NCI-H82 (cell line): ENCODE measurements around the gene NPAS2.

Experiments used
- DNase-seq: peaks from one replicate; lab custom pipeline; 2025; lab: John Stamatoyannopoulos, UW

Gene NPAS2

DNA sequence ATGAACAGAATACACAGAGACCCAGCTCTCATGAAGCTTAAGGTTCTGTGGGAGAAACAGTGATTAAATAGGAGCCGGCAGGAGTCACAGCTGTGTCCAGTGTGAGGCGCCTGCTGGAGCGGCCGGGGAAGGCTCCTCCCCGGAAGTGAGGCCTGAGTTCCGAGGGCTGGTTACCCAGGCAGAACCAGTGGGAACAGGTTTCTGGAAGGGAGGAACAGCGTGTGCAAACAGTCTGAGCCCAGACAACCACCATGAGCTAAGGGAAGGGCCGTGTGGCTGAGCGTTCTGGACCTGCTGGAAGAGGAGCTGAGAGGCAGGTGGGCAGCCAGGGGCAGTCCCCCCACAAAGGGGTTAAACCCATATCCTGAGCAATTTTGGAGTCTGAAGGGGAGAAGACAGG is 26.0 kb upstream of the NPAS2 start:
- DNase-seq, result no peak

DNA sequence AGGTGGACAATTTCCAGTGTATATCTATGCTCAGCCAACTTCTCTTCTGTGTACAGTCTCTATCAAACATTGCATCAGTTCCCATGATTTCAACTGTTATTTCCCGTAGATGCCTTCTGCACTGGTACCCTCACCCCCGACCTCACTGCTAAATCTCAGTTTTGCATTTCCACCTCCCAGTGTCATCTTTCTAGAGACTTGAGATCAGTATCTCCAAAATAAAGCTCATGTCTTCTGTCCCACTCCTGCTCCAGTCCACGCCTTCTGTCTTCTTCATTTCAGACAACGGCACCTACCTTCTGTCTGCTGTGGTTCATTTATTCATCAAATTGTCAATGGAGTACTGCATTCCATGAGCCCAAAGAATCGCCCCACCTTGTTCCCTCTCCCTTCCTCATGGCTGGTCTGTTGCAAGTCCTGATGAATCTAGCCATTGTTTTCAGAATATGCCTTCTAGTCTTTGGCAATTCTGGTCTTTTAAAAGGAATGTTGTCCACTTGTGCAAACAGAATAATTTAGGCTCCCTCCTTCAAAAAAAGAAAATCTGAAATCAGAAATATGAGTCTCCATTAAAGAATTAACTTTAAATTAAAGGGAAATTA is 23.3 kb upstream of the NPAS2 start:
- no peak for DNase-seq

- DNase-seq, result no peak
These were observed 20.3 kb upstream of the NPAS2 start for GRCh38 chr2:100799686-100800085.

GRCh38 chr2:100800915-100801314 is 19.0 kb upstream of the NPAS2 start:
- no peak for DNase-seq

DNA sequence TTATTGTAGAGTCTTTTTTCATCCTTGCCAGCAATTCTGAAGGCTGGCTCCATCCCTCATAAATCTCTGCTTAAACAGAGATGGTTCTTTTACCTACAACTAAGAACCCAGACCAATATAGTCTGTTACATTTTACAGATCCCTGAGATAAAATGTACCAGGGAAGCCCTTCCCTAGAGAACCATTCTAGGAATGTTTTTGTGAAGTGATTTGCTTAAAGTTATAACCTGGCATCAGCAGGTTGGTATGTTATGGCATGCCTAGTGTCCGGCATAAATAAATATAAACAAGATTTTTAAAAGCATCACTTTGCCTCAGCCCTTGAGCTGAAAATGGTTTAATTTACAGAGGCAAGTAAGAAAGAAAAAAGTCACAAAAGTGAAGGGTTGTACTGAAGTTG is 18.5 kb upstream of the NPAS2 start:
- DNase-seq, result no peak

GRCh38 chr2:100802066-100802465 is 17.9 kb upstream of the NPAS2 start:
- no peak for DNase-seq

DNA sequence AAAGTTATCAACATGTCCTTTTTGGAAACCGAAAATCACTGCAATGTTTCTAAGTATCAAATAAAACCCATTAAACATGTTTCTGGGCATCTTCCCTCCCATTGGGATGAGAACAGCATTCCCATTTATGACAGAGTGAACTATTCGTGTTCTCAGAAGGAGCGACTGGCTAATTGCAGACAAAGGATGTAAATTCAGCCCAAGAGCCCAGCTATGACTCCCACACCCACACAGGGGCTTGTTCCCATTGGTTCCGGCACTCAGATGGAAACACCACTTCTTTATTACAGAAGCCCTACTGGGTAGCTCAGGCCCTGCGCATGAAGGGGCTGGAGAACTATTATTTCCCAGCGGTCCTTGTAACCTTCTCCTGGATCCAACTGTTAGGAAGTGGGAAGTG is 16.6 kb upstream of the NPAS2 start:
- DNase-seq, result no peak

DNA sequence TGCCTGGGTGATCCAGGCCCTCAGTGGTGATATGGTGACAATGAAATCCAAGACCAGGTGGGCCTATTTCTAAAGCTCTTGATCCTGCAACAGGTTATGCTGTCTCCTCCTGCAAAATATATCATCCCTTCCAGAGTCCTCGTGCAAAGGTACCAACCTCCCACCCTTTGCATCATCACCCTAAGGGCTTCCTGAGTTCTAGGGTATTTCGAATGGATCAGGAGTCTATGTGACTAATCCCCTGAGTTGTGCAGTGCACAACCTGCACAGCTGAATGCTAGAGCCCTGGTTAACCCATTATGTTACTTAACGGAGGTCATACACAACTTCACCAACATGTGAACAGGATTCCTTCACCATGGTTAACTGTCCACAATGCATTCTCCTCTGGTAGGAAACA is 13.4 kb upstream of the NPAS2 start:
- no peak for DNase-seq

- DNase-seq, result no peak
These were observed 12.2 kb upstream of the NPAS2 start for GRCh38 chr2:100807707-100808106.

GRCh38 chr2:100808582-100808981 is 11.4 kb upstream of the NPAS2 start:
- DNase-seq, result no peak

- no peak for DNase-seq
These were observed 10.4 kb upstream of the NPAS2 start for GRCh38 chr2:100809506-100809905.

DNA sequence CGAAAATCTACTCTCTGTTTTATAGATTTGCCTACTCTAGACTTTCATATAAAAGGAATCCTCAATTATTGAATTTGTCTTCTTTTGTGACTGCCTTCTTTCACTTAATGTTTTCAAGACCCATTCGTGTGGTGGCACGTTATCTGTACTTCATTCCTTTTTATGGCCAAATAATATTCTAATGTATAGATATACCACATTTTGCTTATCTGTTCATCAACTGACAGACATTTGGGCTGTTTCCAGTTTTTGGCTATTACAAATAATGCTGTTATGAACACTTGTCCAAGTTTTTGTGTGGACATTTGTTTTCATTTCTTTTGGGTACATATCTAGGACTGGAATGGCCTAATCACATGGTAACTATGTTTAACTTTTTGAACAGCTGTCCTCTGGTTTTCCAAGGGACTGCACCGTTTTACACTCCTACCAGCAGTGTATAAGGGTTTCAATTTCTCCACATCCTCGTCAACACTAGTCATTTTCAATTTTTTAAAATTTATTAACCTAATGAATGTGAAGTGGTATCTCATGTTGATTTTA is 9.3 kb upstream of the NPAS2 start:
- no peak for DNase-seq

- no peak for DNase-seq
These were observed 7.8 kb upstream of the NPAS2 start for GRCh38 chr2:100812116-100812515.

- peak; percentile 63 for DNase-seq
These were observed 7.4 kb upstream of the NPAS2 start for GRCh38 chr2:100812573-100812972.

GRCh38 chr2:100813527-100813926 is 6.4 kb upstream of the NPAS2 start:
- DNase-seq, result no peak

DNA sequence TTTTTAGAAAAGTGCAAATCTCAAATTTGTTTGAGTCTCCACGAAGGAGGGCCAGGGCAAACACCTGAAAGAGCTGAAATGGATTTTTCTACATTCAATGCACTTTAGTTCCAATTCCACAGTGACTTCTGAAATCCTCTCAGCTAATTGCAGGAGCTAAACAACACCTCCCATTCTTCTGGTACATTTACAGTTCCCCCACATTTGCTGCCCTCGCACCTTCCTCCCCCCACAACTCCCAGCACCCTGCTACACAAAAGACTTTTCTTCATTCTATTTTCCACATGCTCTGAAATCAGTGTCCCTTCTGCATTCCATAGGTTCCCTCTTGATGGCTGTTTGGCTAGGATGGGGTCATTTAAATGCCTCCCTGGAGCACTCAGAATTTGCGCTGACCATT is 5.9 kb upstream of the NPAS2 start:
- no peak for DNase-seq

GRCh38 chr2:100814453-100814852 is 5.5 kb upstream of the NPAS2 start:
- no peak for DNase-seq

GRCh38 chr2:100817388-100817985 is 2.5 kb upstream of the NPAS2 start:
- no peak for DNase-seq

DNA sequence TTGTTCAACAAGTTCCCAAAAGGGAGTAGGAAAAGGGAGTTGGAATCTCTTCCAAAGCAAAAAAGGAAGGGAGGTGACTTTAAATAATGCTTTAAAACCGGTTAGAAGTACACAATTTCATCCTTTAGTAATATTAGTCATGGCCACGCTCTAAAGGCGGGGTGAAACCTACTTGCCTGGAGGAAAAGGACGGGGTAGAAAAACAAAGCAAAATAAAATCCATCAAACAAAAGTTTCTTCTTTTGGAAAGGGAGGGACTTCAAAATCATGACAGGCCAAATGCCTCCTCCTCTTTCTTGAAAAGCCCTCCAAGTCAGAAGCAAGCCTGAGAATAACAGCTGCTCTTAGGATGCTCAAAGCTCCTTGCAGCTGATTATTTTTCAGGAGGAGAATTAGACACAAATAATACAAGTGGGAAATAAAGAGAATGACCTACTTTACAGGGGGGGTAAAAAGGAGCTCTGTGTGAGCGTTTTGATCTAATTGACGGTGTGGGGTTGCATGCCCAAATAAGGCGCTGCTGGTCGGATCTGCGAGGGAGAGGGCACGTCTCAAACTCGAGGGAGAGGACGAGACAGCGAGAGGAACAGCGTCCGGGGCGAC is 1.8 kb upstream of the NPAS2 start:
- no peak for DNase-seq

DNA sequence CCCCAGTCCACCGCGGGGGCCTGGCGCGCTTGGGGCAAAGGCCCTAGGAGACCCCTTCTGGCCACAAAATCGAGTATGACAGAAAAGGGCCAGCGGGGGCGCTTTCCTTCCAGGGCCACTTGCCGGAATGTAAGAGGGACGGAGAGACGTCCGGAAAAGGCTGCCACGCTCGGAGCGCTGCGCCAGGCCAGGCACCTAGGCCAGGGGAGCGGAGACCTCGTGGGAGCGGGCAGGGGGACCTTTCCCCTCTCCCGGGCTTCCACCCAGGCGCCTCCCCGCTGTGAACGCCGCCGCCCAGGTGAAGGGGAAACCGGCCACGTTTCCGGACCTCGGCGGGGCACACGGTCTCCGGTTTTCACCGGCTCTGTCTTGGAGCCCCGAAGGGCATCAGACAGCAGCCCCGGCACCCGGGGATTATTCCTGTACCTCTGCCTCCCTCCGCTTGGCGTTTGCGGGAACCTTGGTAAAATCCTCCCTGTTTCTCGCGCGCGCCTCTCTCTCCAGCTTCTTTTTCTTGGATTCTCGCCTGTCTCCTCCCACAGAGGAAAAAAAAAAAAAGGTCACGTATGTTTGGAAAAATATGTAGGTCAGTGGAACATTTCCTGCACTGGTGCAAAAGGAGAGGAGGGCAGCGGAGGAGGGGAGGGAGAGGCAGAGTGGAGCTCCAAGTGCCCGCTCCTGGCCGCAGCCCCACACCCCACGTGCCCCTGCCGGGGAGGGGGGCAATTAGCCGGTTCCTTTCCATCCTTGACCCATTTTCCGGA is 1.2 kb upstream of the NPAS2 start:
- peak; percentile 5 for DNase-seq

DNA sequence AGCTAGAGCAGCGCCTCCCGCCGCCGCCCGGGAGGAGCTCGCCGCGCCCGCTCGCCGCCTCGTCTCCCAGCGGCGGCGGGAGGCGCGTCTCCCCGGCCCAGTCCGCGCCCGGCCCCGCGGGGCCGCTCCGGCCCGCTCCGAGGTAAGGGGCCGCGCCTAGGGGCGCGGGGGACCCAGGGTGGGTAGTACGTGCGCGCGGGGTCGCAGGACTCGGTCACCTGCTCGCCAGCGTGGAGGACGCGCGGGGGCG is 259 bp downstream of the NPAS2 start:
- DNase-seq, result no peak

DNA sequence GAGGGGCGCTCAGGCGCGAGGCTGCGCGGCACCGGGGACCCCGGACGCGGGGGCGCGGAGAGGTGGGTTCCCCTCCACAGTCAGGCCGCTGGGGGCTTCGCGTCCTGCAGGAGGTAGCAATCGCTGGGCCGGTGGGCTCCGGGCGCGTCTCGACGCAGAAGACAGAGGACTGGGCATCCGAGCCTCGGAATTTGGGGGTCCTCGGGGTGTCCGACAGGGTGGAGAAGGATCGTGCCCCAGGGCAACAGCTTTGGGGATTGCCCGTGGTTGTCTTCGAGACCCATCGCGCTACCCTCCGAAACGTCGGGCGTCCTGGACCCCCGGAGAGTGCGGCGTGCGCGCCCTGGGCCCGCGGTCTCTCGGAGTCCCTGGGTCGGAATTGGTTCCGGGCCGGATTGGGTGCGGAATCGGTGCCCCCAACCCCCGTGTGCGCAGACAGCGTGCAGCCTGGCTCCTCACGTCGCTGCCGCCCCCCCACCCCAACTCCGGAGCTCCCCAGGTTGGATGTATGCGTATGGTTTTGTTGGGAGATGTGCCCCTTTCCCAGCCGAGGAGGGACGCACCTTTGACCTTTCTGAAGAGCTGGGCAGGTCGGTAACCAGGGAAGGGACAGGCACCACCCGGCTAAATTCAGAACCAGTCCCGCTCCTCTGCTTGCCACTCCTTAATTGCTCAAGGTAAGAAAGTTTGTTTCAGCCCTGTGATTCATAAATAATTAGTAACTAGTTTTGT is 750 bp downstream of the NPAS2 start:
- no peak for DNase-seq
